Activated T-helper 9 cell treated with anti-CD3 and anti-CD28 coated beads, Interleukin-2, amount 50 U/mL, for 16 hours (primary cell): Measurements from ENCODE around the gene MLLT1.
"Not testable (repeated sequence)": the region's sequence is repeated elsewhere in the genome, so short reads cannot be mapped to it uniquely, and the experiment has no call there.

Source experiments
- DNase-seq: peaks from one replicate; pipeline ENCODE4 v3.0.0-alpha.2; 2020; ENCODE audit warnings: low read depth

MLLT1 gene, protein sequence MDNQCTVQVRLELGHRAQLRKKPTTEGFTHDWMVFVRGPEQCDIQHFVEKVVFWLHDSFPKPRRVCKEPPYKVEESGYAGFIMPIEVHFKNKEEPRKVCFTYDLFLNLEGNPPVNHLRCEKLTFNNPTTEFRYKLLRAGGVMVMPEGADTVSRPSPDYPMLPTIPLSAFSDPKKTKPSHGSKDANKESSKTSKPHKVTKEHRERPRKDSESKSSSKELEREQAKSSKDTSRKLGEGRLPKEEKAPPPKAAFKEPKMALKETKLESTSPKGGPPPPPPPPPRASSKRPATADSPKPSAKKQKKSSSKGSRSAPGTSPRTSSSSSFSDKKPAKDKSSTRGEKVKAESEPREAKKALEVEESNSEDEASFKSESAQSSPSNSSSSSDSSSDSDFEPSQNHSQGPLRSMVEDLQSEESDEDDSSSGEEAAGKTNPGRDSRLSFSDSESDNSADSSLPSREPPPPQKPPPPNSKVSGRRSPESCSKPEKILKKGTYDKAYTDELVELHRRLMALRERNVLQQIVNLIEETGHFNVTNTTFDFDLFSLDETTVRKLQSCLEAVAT

DNA sequence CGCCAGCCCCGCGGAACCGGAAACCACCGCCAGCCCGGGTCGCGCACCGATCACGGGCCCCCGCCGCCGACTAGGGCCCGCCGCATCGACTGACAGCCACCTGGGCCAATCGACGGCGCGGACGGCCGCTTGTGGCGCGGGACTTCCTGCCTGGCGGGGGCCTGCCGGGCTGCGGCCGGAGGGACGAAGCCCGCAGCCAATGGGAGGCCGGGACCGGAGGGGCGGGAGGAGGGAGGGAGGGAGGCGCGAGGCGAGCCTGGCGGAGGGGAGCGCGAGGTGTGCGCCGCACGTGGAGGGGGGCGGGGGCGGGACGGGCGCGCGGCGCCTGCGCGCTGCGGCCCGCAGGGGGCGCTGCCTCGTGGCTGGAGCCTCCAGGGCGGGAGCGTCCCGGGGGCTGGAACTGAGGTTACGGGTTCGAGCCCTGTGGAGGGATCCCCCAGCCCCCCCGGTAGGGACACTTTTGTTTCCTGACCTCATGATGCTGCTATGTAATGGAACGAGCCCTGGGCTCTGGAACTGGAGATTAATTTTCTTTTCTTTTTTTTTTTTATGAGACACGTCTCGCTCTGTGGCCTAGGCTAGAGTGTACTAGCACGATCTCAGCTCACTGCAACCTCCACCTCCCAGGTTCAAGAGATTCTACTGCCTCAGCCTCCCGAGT lies at the start of gene MLLT1:
TSS of gene MLLT1 (minus strand) at position 45 of the 661 bp plus-strand sequence. CDS start 191 bp downstream, outside the sequence.
- peak; percentile 96 for DNase-seq

GRCh38 chr19:6326815-6327214 lies 47.0 kb upstream of the MLLT1 start:
- no peak for DNase-seq

DNA sequence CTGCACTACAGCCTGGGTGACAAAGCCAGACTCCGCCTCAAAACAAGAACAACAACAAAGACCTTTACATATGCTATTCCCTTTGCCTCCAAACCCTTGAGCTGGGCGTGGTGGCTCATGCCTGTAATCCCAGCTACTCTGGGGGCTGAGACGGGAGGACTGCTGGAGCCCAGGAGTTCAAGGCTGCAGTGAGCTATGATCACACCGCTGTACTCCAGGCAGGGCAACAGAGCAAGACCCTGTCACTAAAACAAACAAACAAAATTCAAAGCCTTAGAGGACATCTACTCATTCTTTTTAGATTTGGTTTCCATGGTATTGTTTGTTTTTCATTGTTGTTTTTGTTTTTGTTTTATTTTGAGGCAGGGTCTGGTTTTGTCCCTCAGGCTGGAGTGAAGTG lies 45.8 kb upstream of the MLLT1 start:
- DNase-seq, result no peak

GRCh38 chr19:6324757-6325156 lies 45.0 kb upstream of the MLLT1 start:
- DNase-seq, result no peak

GRCh38 chr19:6322284-6322683 lies 42.5 kb upstream of the MLLT1 start:
- no peak for DNase-seq

- no peak for DNase-seq
These were observed 39.6 kb upstream of the MLLT1 start for GRCh38 chr19:6319376-6319775.

GRCh38 chr19:6318772-6319171 lies 39.0 kb upstream of the MLLT1 start:
- DNase-seq, result no peak

DNA sequence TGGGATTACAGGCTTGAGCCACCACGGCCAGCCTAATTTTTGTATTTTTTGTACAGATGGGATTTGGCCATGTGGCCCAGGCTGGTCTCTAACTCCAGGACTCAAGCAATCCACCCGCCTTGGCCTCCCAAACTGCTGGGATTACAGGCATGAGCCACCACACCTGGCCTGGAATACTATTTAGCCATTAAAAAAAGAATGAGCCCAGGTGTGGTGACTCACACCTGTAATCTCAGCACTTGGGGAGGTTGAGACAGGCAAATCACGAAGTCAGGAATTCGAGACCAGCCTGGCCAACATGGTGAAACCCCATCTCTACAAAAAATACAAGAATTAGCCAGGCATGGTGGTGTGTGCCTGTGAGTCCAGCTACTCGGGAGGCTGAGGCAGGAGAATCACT lies 35.9 kb upstream of the MLLT1 start:
- not testable (repeated sequence) for DNase-seq

- no peak for DNase-seq
These were observed 33.7 kb upstream of the MLLT1 start for GRCh38 chr19:6313398-6313969.

DNA sequence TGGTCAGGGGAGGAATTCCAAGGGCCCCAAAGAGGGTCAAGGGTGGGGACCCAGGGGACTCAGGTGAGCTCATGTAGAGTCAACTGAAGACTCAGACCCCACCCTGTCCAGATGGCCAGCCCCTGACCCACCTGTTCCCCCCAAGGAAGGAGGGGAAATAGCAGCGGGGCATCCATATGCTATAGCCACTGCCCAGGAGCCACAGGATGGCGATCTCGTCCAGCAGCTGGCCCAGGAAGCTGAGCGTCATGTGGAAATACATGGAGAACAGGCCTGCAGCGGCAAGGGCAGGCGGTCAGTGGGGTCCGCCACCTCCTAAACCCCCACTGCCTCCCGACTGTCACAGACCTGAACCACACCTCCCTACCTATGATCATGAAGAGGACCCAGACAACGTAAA lies 32.2 kb upstream of the MLLT1 start:
- DNase-seq, result no peak

DNA sequence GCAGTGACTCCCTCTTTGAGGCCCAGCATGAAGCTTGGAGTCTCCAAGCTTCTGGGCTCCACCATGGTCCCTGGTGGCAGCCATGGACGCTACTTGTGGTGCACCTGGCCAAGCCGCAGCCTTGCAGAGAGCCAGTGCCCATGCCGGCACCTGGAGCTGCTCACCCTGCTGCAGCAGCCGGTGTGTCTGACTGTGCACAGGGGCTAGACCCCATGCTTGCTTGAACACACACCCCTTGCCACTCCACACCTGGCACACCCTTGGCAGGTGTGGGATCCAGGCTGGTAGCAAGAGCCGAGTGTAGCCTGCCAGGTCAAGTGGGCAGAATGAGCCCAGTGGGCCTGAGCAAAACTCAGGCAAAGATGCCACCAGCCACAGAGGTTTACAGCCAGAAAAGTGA lies 18.6 kb upstream of the MLLT1 start:
- DNase-seq, result no peak

- no peak for DNase-seq
These were observed 17.4 kb upstream of the MLLT1 start for GRCh38 chr19:6297202-6297601.

- no peak for DNase-seq
These were observed 12.2 kb upstream of the MLLT1 start for GRCh38 chr19:6292006-6292405.

GRCh38 chr19:6288737-6289136 lies 9.0 kb upstream of the MLLT1 start:
- DNase-seq, result no peak

DNA sequence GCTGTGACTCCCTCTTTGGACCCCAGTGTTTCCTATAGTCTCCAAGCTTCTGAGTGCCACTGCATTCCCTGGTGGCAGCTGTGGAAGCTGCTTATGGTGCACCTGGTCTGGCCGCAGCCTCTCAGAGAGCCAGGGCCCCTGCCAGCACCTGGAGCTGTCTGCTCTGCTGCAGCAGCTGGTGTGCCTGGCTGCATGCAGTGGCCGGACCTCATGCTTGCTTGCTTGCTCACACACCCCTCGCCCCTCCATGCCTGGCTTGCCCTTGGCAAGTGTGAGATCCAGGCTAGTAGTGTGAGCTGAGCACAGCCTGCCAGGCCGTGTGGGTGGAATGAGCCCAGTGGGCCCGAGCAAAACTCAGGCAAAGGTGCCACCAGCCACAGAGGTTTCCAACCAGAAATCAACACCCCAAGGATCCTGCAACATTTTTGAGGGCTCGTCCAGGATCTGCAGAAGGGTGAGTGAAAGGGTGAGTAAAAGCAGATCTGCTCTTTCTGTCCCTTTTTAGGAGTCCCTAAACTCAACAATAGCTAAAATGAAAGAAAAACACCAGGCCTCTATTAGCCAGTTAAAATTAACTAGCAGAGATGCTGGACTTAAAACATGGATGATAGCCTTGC lies 7.6 kb upstream of the MLLT1 start:
- no peak for DNase-seq

DNA sequence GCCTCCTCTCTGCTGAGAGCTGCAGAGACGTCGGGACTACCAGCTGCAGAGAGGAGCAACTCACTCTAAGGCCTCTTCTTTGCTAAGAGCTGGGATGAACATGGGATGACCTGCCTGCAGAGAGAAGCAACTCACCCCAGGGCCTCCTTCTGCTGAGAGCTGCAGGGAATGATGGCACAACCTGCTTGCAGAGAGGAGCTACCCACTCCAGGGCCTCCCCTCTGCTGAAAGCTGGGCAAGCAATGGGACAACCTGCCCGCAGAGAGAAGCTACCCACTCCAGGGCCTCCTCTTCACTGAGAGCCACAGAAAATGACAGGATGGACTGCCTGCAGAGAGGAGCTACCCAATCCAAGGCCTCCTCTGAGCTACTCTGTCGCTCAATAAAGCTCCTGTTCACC lies 6.9 kb upstream of the MLLT1 start:
- no peak for DNase-seq

- not testable (repeated sequence) for DNase-seq
These were observed 2.6 kb upstream of the MLLT1 start for GRCh38 chr19:6282393-6282792.

- DNase-seq, result no peak
These were observed 200 bp downstream of the MLLT1 start for GRCh38 chr19:6279620-6279930.

GRCh38 chr19:6278740-6279619 lies 795 bp downstream of the MLLT1 start:
- no peak for DNase-seq

- no peak for DNase-seq
These were observed 1.7 kb downstream of the MLLT1 start for GRCh38 chr19:6278051-6278450.

- DNase-seq, result no peak
These were observed 3.3 kb downstream of the MLLT1 start for GRCh38 chr19:6276447-6276846.
